SKM-1 treated with dmso at 0.1 percent for 144 hours (cell line): ENCODE results near the gene PDLIM5.
"Not testable (repeated sequence)": the region's sequence is repeated elsewhere in the genome, so short reads cannot be mapped to it uniquely, and the experiment has no call there.

Experiments used
- DNase-seq: peaks from one replicate; lab custom pipeline; 2025; ENCODE audit not compliant: unreplicated experiment; lab: John Stamatoyannopoulos, UW

Gene PDLIM5, protein sequence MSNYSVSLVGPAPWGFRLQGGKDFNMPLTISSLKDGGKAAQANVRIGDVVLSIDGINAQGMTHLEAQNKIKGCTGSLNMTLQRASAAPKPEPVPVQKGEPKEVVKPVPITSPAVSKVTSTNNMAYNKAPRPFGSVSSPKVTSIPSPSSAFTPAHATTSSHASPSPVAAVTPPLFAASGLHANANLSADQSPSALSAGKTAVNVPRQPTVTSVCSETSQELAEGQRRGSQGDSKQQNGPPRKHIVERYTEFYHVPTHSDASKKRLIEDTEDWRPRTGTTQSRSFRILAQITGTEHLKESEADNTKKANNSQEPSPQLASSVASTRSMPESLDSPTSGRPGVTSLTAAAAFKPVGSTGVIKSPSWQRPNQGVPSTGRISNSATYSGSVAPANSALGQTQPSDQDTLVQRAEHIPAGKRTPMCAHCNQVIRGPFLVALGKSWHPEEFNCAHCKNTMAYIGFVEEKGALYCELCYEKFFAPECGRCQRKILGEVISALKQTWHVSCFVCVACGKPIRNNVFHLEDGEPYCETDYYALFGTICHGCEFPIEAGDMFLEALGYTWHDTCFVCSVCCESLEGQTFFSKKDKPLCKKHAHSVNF

DNA sequence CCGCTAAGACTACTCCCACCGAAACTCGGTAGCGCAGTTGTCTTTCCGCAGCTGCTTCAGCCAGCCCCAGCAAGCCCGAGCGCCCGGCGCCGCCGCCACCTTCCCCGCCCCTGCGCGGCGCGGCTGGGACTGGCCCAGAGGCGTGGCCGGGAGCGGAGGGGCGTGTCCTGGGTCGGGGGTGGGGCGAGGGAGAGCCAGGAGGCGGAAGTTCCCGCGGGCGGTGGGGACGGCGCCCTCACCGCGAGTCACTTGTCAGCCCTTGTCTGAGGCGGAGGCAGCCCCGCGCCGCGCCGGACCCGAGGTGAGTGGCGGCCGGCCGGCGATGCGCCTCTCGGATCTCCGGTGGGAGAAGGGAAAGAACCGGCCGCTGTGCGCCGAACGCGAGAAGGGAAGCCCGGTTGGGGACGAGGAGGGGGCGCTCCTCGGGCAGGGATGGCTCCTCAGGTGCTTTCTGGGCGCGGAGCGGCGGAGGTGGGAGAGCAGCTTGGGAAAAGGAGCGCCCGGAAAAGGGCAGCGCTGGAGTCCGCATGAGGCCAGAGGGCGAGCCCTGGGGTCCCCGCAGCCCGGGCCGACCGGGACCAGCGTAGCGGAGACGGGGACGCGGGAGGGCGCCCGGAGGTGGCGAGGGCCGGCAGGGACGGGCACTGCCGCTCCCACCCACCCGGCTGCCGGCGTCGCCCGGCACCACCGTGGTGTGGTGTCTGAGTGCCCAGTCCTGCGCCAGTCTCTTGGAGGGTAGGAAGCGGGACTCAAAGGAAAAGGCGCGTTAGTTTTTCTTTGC, at the start of gene PDLIM5:
PDLIM5 (plus strand) TSS at position 248 of the 781 bp plus-strand sequence. CDS start 3,347 bp downstream, outside the sequence.
- DNase-seq: peak; percentile 85

DNA sequence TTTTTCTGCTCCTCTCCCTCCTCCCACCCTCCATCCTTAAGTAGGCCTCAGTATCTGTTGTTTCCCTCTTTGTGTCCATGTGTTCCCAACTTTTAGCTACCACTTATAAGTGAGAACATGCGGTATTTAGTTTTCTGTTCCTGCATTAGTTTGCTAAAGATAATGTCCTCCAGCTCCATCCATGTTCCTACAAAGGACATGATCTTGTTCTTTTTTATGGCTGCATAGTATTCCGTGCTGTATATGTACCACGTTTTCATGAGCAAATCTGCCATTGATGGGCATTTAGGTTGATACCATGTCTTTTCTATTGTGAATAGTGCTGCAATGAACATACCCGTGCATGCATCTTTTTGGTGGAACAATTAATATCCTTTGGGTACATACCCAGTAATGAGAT, 49.3 kb upstream of the PDLIM5 start:
- not testable (repeated sequence) for DNase-seq

DNA sequence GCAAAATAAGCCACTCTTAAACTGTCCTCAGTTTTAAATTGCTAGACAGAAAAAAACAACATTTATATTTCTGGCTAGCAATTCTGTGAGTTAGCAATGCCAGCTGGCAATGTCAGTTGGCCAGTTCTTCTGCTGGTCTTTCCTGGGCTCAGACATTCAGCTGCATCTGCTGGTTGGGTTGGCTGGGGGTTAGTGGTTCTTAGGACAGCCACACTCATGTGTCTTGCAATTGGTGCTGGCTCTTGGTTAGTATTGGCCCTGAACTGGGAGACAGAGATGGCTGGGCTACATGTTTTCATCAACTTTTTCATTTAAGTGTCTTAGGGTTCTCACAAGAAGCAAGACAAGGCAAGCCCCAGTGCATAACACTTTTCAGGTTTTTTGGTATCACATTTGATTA, 48.0 kb upstream of the PDLIM5 start:
- no peak for DNase-seq

DNA sequence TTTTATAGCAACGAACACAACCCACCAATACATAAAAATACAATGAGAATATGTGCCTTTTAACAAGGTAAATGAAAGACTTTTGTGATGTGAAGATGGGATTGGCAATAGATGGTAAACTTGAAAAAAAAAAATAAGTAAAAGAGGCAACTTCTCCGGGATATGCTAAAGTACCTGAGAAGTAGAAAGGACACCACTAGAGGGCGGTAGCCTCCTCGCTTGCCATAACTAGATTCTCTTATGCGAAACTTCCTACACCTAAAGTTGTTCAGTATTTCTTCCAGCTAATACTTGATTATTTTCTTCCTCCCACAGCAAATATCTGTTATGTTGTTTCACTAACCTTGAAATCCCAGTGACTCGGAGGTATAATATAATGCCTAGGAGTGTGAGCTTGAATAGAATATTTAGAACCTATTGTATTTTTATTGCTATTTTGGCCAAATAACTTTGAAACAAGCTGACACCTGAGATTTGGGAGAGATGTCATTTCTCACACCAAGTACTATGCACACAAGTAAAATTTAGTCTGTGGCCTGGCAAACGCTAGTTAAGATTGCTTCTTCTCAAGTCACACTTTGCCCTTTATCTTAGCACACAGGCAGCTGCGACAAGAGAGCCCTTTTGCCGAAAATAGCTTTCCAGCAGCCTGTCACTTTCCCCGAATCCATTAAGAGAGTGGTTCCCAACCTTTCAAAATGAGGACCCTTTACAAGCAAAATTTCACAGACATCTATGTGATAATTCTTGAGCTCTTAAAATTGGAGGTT, 44.9 kb upstream of the PDLIM5 start:
- peak; percentile 69 for DNase-seq

DNA sequence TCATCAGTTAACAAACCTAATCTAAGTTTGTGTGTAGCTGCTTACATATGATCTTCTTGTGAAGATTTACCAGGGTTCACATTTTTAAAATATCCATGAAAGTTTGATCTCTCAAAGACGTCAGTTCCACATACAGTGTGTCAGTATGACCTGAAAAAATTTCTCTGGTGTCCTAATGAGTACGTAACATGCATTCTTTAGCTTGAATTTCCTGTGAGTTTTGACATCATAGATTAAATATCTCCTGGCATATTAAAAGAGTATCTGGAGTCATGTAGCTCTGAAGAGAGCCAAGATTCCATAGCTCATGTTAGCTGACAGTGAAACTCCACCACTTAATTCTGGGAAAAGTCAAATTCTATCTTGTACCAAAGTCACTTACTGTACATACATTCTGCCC, 43.9 kb upstream of the PDLIM5 start:
- DNase-seq: no peak

DNA sequence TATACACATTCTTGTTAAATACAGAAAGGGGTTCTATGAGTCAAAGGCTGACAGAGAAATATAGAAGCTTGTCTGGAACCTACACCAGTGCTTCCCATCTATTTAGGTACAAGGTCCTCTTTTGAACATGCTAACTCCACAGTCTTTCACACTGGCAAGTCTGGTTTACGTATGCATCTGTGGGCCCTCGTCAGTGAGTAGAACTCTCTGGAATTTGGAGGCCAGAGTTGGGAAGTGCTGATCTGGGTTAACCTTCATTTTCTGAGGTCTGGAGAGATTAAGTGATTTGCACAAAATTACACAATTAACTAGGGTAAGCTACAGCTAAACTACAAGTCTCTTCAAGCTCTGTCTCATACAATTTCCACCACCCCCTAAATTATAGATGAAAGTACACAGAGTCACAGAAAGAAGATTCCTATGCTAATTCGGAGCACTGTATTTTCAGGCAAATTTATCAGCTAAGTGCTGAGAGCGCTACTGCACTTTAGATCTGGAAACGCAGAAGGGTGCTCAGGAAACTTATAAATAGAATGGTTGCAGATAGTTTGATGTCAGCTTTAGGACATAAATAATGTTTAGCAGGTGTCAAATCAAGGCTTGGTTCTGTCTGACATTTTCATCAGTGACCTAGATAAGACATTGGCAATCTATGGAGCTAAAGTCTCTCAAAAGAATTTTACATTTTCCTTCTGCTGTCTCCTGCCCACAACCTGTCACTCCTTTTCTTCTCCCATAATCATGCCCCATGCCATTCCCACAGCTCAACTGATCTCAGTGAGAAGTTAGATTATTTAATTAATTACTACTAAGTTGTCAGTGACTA, 43.0 kb upstream of the PDLIM5 start:
- DNase-seq: no peak

DNA sequence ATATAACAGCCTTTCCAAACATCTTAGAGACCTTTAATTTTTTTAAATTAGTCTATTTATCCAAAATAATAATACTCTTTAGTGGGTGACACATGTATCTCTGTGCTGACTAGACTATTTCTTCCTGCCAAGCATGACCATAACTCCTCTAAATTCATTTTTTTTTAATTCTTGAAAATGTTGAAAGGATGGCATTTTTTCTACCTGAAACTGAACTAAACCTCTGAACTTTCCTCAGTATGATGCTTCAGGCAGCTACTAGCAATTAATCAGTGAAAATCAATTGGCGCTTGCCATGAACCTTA, 42.4 kb upstream of the PDLIM5 start:
- DNase-seq: no peak

DNA sequence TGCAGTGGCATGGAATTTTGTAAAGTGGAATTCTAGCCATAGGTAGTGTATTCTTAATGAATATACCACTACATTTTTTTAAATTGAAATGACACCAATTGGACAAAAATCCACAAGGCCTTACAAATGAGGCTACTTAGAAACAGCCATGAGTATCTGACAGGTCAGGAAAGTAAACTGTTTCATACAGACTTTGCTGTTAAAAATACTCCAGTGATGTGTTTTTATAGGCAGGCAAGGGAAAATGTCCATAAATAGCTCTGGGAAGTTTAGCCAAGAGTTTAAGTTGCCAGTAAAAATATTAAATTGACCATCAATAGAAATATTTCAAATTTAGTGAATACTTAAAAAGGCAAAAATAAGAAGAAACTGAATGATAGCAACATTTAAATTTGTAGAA, 41.8 kb upstream of the PDLIM5 start:
- no peak for DNase-seq

DNA sequence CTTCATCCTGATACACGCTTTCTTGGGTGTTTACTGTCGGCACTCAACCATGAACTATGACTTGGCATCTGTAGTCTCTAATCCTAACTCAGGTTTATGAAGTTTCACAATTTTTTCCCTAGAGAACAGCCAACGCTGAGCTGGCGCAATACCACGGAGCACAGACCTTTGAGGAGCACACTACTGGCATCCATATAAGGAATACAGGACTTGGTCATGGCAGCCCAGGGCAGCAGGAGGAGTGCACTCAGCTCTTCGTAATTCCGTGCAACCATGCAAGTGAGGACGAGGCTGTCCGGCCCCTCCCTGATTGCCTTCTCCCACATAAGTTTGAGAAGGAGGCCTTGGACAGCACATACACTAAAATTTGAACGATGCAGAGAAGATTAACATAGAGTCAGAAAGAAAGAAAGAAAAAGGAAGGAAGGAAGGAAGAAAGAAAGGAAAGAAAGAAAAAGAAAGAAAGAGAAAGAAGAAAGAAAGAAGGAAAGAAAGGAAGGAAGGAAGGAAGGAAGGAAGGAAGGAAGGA, 41.0 kb upstream of the PDLIM5 start:
- DNase-seq: no peak

DNA sequence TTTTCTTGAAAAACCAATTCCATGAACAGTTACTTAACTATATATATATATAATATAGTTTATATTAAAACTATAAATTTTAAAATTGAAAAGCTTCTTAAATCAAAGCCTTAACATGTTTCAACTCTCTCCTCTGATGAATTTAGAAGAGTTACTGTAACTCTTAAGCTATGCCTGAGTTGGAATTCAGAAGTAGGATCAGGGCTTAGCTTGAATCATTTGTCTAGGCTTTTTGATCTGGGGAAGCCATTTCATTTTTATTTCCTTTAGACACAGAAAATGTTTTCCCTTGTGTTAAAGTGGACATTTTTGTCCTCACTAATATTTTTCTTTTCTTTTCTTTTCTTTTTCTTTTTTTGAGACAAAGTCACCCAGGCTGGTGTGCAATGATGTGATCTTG, 40.4 kb upstream of the PDLIM5 start:
- no peak for DNase-seq

DNA sequence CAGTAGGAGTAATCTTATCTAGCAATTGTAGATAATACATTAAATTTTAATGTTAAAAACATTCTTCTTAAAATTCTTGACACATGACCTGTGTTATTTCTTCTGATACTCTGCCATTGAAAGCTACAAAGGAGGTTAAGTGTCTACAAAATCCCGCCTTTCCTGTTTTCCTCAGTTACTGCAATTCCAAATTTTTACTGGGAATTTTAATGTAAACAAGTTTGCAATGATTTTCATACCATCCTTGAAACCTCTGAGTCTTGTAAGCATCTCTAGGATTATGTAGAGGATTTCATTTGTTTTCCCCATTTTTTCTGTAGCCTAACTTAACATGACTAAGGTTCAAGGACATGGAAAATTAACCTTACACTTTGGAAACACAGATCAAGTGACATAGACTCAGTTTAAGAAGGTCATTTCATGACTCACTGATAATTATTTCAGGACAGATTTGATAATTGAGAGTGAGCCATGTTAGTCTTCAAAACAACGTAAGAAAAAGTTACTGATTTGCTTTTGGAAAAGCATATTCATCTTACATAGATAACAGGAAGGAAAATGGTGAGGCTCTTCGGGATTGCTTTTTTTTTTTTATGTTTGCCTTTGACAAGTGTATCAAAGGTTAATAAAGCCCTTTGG, 39.6 kb upstream of the PDLIM5 start:
- DNase-seq: no peak

DNA sequence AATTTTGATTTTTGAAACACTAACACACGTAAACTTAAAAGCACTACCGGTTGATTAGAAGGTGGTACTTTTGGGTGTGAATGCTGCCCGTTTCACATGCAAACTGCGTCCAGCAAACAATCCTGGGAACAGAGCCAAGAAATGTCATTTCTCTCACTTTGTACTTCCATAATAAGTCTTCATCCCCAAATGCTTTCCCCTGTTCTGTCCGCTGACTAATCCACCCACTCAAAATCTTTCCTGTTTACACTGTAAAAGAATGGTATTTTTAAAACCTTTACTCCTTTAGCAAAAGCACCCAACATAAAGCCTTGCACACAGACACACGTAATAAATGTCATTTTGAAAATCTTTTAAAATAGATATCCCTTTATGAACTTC, 39.1 kb upstream of the PDLIM5 start:
- no peak for DNase-seq

DNA sequence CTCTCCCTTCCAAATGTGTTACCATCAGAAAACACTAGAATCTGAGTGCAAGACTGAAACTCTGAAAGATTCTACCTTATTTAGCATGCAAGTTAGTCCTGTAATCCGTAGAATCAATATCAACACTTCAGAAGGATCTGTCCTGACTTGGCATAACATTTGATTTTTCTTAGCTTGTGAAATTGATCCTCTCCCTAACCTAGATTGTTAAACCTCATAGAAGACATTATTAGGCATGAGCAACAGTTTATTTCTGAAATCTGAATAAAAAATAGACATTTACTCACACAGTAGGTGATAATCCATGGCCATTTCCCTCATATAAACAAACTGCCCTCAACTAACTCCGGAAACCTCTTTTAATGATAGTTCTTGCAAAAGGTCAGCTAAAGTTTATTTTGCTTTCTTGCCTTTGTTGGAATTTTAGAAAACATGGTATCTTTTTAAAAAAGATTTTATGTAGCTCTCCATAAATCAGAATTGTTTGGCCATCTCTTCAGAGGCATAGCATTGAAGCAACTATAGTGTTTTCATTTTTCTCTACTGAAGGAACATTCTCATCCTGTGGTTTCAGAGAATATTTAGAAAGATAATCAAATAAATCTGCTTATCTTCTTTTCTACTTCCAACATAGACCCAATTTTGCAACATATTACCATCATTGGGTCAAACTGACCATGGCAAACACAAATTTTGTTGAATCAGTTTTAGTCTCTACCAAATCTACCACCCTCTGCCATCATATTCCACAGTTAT, 38.5 kb upstream of the PDLIM5 start:
- DNase-seq: no peak

DNA sequence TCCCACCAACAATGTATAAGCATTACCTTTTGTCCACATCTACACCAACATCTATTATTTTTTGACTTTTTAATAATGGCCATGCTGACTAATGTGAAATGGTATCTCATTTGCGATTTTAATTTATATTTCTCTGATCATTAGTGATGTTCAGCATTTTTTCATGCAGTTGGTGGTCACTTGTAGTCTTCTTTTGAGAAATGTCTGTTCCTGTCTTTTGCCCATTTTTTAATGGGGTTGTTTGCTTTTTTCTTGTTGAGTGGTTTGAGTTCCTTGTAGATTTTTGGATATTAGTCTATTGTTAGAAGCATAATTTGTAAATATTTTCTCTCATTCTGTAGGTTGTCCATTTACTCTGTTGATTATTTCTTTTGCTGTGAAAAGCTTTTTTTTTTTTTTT, 36.8 kb upstream of the PDLIM5 start:
- no peak for DNase-seq

DNA sequence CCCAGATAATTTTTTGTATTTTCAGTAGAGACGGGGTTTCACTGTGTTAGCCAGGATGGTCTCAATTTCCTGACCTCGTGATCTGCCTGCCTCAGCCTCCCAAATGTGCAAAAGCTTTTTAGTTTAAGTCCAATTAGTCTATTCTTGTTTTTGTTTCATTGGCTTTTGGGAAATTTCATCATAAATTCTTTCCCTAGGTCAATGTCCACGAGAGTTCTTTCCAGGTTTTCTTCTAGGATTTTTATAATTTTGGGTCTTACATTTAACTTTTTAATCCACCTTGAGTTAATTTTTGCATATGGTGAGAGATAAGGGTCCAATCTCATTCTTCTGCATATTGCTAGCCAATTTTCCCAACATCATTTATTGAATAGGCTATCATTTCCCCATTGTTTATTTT, 36.3 kb upstream of the PDLIM5 start:
- no peak for DNase-seq

DNA sequence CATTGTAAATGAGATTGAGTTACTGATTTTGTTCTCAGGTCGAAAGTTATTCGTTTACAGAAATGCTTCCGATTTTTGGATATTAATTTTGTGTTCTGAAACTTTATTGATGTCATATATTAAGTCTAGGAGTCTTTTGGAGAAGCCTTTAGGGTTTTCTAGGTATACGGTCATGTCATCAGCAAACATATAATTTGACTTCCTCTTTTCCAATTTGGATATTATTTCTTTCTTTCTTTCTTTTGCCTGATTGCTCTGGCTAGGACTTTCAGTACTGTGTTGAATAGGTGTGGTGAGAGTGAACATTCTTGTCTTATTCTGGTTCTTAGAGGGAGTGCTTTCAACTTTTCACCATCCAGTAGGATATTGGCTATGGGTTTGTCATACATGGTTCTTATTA, 35.4 kb upstream of the PDLIM5 start:
- no peak for DNase-seq

DNA sequence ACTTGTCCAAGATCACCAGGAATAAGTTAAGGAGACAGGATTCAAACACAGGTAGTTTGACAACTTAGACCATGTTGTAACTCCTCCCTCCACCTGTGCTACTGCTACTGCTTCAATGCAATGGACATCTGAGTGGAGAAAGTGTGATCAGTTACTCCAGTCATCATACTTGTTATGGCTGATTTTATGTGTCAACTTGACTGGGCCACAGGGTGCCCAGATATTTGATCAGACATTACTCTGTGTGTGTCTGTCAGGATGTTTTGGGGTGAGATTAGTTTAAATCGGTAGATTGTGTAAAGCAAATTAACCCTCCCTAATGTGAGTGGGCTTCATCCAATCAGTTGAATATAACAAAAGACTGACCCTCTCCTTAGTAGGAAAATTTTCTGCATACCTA, 34.8 kb upstream of the PDLIM5 start:
- no peak for DNase-seq

DNA sequence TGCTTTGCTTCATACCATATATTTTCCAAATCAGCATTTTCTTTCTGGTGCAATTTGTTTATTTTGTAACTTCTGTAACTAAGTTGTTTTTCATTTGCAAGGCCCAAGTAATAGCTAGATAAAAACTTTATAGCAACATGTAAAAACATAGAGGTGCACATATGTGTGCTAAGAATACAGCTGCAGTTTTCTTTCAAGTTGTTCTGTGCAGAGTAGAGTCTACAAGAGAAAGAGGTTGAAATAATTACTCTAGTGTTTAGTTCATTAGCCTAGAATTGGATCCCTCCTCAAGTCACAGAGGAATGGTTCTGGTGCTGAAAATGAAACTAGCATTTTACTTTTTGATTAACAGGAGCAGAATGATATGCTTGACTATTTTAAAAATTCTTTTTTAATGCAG, 32.2 kb upstream of the PDLIM5 start:
- DNase-seq: no peak

DNA sequence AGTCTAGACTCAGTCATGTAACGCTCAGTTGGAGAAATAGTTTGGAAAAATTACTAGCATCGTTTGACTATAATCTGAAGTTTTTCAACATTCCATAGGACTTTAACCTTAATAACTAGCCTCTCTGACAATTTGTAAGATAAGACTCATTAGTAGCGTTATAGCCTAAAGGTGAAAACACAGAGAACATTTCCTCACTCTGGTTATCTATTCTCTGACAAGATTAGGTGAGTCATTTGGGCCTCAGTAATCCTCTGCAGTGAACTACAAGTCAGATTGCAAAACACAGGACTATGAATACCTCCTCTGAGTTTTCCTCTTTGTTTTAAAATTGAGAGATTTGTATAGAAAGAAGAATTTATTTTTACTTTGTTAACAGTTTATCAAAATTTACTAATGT, 31.8 kb upstream of the PDLIM5 start:
- no peak for DNase-seq
